ENCODE measurements around the gene HES2. TPM values are rescaled to one million over a fixed set of nuclear protein-coding genes. Genes with fewer than 3 reads are reported as not detected.

The HES2 gene
- polyA plus RNA-seq, 3 donors, result 0.17 to 0.89 (median 0.33) TPM

GRCh38 chr1:6424619-6425593, 5.2 kb upstream of the HES2 start, which contains the start of gene ESPN:
Gene ESPN (plus strand): TSS chr1:6424776. CDS start chr1:6424956, 180 bp downstream.
- DNase-seq (ENCODE audit: extremely low read depth in 1 of 11, low read depth in 9 of 11, low spot score in 4 of 11), result no peak

GRCh38 chr1:6424000-6424565, 4.4 kb upstream of the HES2 start:
- no peak for DNase-seq (ENCODE audit: extremely low read depth in 1 of 11, low read depth in 9 of 11, low spot score in 4 of 11)

- no peak for DNase-seq (ENCODE audit: extremely low read depth in 1 of 11, low read depth in 9 of 11, low spot score in 4 of 11)
These were observed 3.7 kb upstream of the HES2 start for GRCh38 chr1:6423321-6423999.

GRCh38 chr1:6421266-6421665, 1.5 kb upstream of the HES2 start:
- no peak for DNase-seq (ENCODE audit: extremely low read depth in 1 of 11, low read depth in 9 of 11, low spot score in 4 of 11)

GRCh38 chr1:6420454-6421042, 829 bp upstream of the HES2 start:
- no peak for DNase-seq (ENCODE audit: extremely low read depth in 1 of 11, low read depth in 9 of 11, low spot score in 4 of 11)

GRCh38 chr1:6419397-6419803, 319 bp downstream of the HES2 start:
- no peak for DNase-seq (ENCODE audit: extremely low read depth in 1 of 11, low read depth in 9 of 11, low spot score in 4 of 11)

- no peak for DNase-seq (ENCODE audit: extremely low read depth in 1 of 11, low read depth in 9 of 11, low spot score in 4 of 11)
These were observed 887 bp downstream of the HES2 start for GRCh38 chr1:6418668-6419396.

- DNase-seq (ENCODE audit: extremely low read depth in 1 of 11, low read depth in 9 of 11, low spot score in 4 of 11), result no peak
These were observed 1.6 kb downstream of the HES2 start for GRCh38 chr1:6417961-6418667.

GRCh38 chr1:6416906-6417305, 2.8 kb downstream of the HES2 start:
- no peak for DNase-seq (ENCODE audit: extremely low read depth in 1 of 11, low read depth in 9 of 11, low spot score in 4 of 11)

- DNase-seq (ENCODE audit: extremely low read depth in 1 of 11, low read depth in 9 of 11, low spot score in 4 of 11), result no peak
These were observed 3.4 kb downstream of the HES2 start for GRCh38 chr1:6416295-6416656.

GRCh38 chr1:6414881-6415626, 4.7 kb downstream of the HES2 start:
- DNase-seq (ENCODE audit: extremely low read depth in 1 of 11, low read depth in 9 of 11, low spot score in 4 of 11), result no peak

GRCh38 chr1:6414443-6414844, 5.3 kb downstream of the HES2 start:
- no peak for DNase-seq (ENCODE audit: extremely low read depth in 1 of 11, low read depth in 9 of 11, low spot score in 4 of 11)

GRCh38 chr1:6412896-6413295, 6.8 kb downstream of the HES2 start:
- no peak for DNase-seq (ENCODE audit: extremely low read depth in 1 of 11, low read depth in 9 of 11, low spot score in 4 of 11)

- no peak for DNase-seq (ENCODE audit: extremely low read depth in 1 of 11, low read depth in 9 of 11, low spot score in 4 of 11)
These were observed 9.3 kb downstream of the HES2 start for GRCh38 chr1:6410248-6410893.

GRCh38 chr1:6409733-6410132, 10.0 kb downstream of the HES2 start:
- DNase-seq (ENCODE audit: extremely low read depth in 1 of 11, low read depth in 9 of 11, low spot score in 4 of 11), result no peak

- DNase-seq (ENCODE audit: extremely low read depth in 1 of 11, low read depth in 9 of 11, low spot score in 4 of 11), result no peak
These were observed 10.7 kb downstream of the HES2 start for GRCh38 chr1:6409053-6409452.

- no peak for DNase-seq (ENCODE audit: extremely low read depth in 1 of 11, low read depth in 9 of 11, low spot score in 4 of 11)
These were observed 11.7 kb downstream of the HES2 start for GRCh38 chr1:6408023-6408422.
